ENCODE data around the gene PEDS1. TPM values are rescaled to one million over a fixed set of nuclear protein-coding genes. Genes with fewer than 3 reads are reported as not detected.
A peak's percentile ranks its signal among the peaks of the same experiment; 100 is the strongest.

Gene PEDS1
- total and polyA plus RNA-seq, 2 of the 4 experiments (the other 2 are of a cell fraction), result 24.0 to 59.9 TPM

GRCh38 chr20:50194831-50195523 is 41.5 kb upstream of the PEDS1 start:
- Histone ChIP-seq H2BK5ac (ENCODE audit: low read depth, low read length, poor library complexity, severe bottlenecking) (no peak overlapping the region), H3K4me1 (ENCODE audit: control insufficient read depth, insufficient read depth, low read length) (peaks cover 11% of the 10 kb centered on the region), H3K27ac (ENCODE audit: insufficient read depth, low read length) (peak overlapping the region; percentile 98), H3K14ac (replicated peaks; ENCODE audit: low read depth, low read length) (peak overlapping the region; percentile 99), H2AK9ac (replicated peaks; ENCODE audit: low read depth, low read length, poor library complexity) (no peak overlapping the region), H4K8ac (ENCODE audit: low read depth in 2 of 2, low read length in 2 of 2) (peak overlapping the region; percentile 28 to 70; a peak in 3 of 4 replicates), H2BK120ac (ENCODE audit: low read depth, low read length) (peak overlapping the region; percentile 24; the same call in 1 of the 2 replicates), H4K20me1 (ENCODE audit: insufficient read depth, low read length) (peaks cover 54% of the 10 kb centered on the region), H3K79me1 (ENCODE audit: low read depth in 1 of 2, low read length in 2 of 2) (peaks cover 8 to 53% of the 10 kb centered on the region in 2 experiments), H3K56ac (ENCODE audit: extremely low read depth, insufficient read depth, low read length) (no peak overlapping the region), H4K5ac (ENCODE audit: low read depth, low read length) (peak overlapping the region; percentile 8; the same call in 1 of the 2 replicates), H2AK5ac (ENCODE audit: low read depth, low read length) (peak overlapping the region; percentile 3; the same call in 1 of the 2 replicates), H3K27me3 (ENCODE audit: control insufficient read depth, insufficient read depth, low read length) (no peaks in the 10 kb centered on the region), H3K9me1 (ENCODE audit: insufficient read depth, low read length) (peaks cover 10% of the 10 kb centered on the region), H3K18ac (ENCODE audit: low read depth, low read length) (peak overlapping the region; percentile 4; the same call in 1 of the 2 replicates), H3K4ac (ENCODE audit: low read depth, low read length) (peak overlapping the region; percentile 57), H2AFZ (replicated peaks; ENCODE audit: low read length, poor library complexity) (no peak overlapping the region), H3K4me3 (ENCODE audit: insufficient read depth, low read depth, low read length) (no peak overlapping the region), H3K36me3 (ENCODE audit: control insufficient read depth, insufficient read depth, low read length) (peaks cover 33% of the 10 kb centered on the region), H3K9me3 (ENCODE audit: control insufficient read depth, insufficient read depth, low read length) (peaks cover 3% of the 10 kb centered on the region; the same call in 1 of the 2 replicates), H4K91ac (ENCODE audit: insufficient read depth, low read depth, low read length) (no peak overlapping the region; the same call in 1 of the 2 replicates), H2BK15ac (ENCODE audit: low read depth, low read length) (no peak overlapping the region; the same call in 2 of the 3 replicates), H3K4me2 (ENCODE audit: low read depth, low read length) (peak overlapping the region; percentile 81), H2BK20ac (ENCODE audit: low read depth, low read length) (no peak overlapping the region), H3K9ac (ENCODE audit: low read depth, low read length) (peak overlapping the region; percentile 99), H3K23ac (ENCODE audit: low read depth, low read length) (peak overlapping the region; percentile 93)
- ATAC-seq (ENCODE audit: low read depth), result no peak
- ChIA-PET CTCF (no interaction called here), POLR2A (ENCODE audit: unreplicated experiment) (interaction anchor here (0.5 to 1.1 kb wide), 3 partner anchors 44 to 212 kb away, joined by 3 to 20 read pairs (median 9); no protein-coding TSS in a partner anchor)
- no TSS peak for BruUV-seq (replicated peaks)
- DNase-seq, result no peak
- intact Hi-C loops (cut with micrococcal nuclease), result loop anchor here (5.0 kb wide), 2 partner anchors 57 to 97 kb away; no protein-coding TSS in a partner anchor
- WGBS, 2 experiments (ENCODE audit: extremely low coverage in 2 of 2, insufficient read length in 1 of 2), result no CpG with 5 or more reads among the region's 8 CpGs
- dilution Hi-C loops (cut with HindIII; ENCODE audit: low sequenced_read_pairs, unreplicated experiment), result no loop called here
- in situ Hi-C loops (cut with MboI; ENCODE audit: low sequenced_read_pairs), result loop anchor here (5.0 kb wide), 2 partner anchors 112 to 187 kb away; no protein-coding TSS in a partner anchor
- no peak for TF ChIP-seq ELK1 (IDR thresholded peaks at IDR 0.05; ENCODE audit: borderline replicate concordance, low read depth, low read length)
- TF ChIP-seq RFX5 (IDR thresholded peaks at IDR 0.05; ENCODE audit: low read depth, low read length), result no peak; the same call in 1 of the 2 replicates
- peak; percentile 27; the same call in 1 of the 2 replicates for TF ChIP-seq CHD1 (IDR thresholded peaks at IDR 0.05; ENCODE audit: low read depth, low read length)
- TF ChIP-seq RCOR1 (IDR thresholded peaks at IDR 0.05; ENCODE audit: insufficient replicate concordance, low read length), result no peak
- peak; percentile 90 for TF ChIP-seq POLR2A (IDR thresholded peaks at IDR 0.05; ENCODE audit: low read depth, low read length)
- no peak for TF ChIP-seq NFE2L2 (IDR thresholded peaks at IDR 0.05; ENCODE audit: low read depth, low read length)
- no peak for TF ChIP-seq MAFK (IDR thresholded peaks at IDR 0.05; ENCODE audit: low read depth, low read length)
- TF ChIP-seq SMC3 (IDR thresholded peaks at IDR 0.05; ENCODE audit: low read depth, low read length), result peak; percentile 8; the same call in 1 of the 2 replicates
- TF ChIP-seq RAD21 (IDR thresholded peaks at IDR 0.05; ENCODE audit: low read length), result no peak; the same call in 1 of the 2 replicates
- TF ChIP-seq MAZ (IDR thresholded peaks at IDR 0.05; ENCODE audit: borderline replicate concordance, low read depth, low read length), result 0 out of 2 replicates have a peak, but pooled peaks have one; percentile 9
- TF ChIP-seq CEBPB (IDR thresholded peaks at IDR 0.05; ENCODE audit: low read depth, low read length), result 0 out of 2 replicates have a peak, but pooled peaks have one; percentile 25
- TF ChIP-seq FOS (IDR thresholded peaks at IDR 0.05; ENCODE audit: low read depth, low read length), result no peak
- TF ChIP-seq BHLHE40 (IDR thresholded peaks at IDR 0.05; ENCODE audit: low read depth, low read length), result no peak
- TF ChIP-seq MXI1 (IDR thresholded peaks at IDR 0.05; ENCODE audit: borderline replicate concordance, low read depth, low read length), result no peak
- no peak for TF ChIP-seq USF2 (IDR thresholded peaks at IDR 0.05; ENCODE audit: low read depth, low read length)

Measured in IMR-90 (cell line).